Glomerular visceral epithelial cell (primary cell): ENCODE results near the gene ZNF587B.
"Not testable (repeated sequence)": the region's sequence is repeated elsewhere in the genome, so short reads cannot be mapped to it uniquely, and the experiment has no call there.

Experiments used
- DNase-seq: peaks from one replicate; pipeline ENCODE4 v3.0.0-alpha.2; 2016; ENCODE audit errors: extremely low spot score

Gene ZNF587B

GRCh38 chr19:57830071-57830602, at the start of gene ZNF587B:
TSS of gene ZNF587B (plus strand) at chr19:57830299. CDS start at chr19:57830529, 230 bp downstream.
- peak; percentile 20 for DNase-seq

- no peak for DNase-seq
These were observed 43.8 kb upstream of the ZNF587B start for GRCh38 chr19:57786286-57786685.

DNA sequence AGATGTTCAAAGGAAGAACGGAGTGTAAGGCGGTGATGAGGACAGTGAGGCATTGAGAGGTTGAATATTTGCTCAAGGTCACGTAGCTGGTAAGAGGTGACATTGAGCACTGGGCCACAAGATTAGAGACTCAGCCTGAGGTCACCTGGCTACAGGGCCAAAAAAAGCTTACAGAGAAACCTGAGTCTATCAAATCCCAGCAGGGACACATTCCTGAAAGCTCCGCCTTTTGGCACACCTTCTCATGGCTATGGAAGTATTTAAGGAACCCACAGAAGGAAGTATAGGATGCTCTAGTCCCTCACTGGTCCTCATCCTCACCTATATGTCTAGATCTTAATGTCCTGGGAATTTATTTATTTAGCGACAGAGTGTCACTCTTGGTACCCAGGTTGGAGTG, 43.2 kb upstream of the ZNF587B start:
- DNase-seq = no peak

DNA sequence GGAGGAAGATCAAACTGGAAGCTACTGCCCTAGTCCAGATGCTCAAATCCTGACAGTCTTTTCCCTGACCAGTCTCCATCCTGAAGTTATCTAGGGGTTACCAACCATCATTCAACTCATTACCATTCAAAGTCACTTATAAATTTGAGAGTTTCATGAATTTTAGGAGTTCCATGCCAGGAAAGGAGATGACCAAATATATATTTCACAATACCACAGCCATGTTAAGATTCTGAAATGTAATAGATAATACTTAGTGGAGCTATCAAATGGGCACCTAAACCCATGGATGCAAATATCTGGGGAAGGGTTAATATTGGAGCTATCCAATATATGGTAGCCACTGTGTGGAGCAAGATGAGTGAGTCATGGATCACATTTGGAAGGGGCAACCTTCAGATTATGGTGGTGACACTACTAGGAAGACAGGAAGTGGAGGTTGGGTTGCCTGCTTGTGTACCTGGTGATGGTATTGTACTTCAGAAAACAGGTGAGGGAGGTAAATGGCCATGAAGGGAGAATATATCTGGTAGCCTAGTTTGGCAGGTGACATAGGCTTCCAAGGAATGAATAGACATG, 41.9 kb upstream of the ZNF587B start:
- DNase-seq = no peak

DNA sequence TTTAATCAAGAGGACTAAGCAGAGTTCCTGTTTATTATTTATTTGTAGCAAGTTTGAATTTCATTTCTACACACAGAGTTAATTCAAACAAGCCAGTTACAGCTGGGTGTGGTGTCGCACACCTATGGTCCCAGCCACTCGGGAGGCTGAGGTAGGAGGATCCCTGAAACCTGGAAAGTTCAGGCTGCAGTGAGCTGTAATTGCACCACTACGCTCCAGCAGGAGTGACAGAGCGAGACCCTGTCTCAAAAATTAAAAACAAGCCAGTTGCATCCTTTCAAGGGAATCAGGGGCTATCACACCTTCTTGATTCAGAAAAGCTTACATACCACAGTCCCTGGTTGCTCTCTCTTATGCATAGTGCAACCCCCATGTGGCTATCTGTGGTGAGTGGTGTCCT, 40.8 kb upstream of the ZNF587B start:
- no peak for DNase-seq

DNA sequence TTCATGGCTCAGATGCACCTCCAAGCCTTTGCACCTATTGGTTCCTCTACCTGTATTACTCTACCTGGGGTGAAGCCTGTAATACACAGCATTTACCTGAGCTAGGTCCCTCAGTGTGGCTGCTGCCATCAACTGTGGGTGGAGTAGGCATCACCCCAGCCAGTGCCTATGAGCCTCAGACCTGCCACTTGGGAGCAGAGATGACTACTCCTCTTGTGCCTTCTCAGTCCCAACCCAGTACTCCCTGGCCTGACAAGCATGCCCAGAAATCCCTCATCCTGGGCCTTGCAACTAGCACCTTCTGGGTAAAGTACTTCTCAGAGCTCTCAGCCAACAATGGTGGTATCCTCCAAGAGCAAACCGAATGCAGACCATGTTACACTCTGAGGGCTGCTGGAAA, 33.5 kb upstream of the ZNF587B start:
- DNase-seq = not testable (repeated sequence)

DNA sequence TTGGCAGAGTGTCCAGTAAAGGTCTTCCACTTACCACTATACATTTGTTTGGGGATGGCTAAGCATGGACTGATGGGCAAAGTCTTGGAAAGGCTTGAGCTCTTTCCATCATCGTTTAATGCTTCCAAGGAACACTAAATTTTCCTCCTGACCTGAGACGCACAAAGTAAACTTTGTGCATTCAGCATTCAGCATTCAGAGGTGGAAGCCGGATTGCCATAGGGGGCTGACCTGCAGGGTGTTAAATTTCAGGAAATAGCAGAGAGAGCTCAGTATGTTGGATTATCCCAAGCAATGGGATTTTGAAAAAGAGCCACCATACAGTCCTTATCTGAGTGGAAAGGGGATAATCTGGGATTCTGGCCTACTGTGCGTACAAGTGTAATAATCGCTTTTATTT, 29.4 kb upstream of the ZNF587B start:
- no peak for DNase-seq

DNA sequence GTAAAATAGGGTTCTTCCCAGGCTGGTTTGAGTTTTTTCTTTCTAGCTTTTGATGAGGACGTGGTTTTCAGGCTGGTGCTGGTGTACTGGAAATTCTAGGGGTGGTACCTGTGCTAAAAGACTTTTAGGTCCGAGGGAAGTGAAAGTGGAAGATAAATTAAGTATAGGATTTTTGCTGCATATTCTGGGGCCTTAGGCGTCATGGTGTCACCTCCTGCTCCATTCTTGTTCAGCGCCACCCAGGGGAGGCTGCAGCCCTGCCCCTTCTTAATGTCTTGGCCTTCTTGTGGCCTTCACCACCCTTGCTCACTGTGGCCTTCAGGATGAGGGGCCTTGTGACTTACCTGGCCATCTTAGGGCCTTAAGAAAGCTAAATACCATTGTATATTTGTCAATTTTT, 27.8 kb upstream of the ZNF587B start:
- no peak for DNase-seq

DNA sequence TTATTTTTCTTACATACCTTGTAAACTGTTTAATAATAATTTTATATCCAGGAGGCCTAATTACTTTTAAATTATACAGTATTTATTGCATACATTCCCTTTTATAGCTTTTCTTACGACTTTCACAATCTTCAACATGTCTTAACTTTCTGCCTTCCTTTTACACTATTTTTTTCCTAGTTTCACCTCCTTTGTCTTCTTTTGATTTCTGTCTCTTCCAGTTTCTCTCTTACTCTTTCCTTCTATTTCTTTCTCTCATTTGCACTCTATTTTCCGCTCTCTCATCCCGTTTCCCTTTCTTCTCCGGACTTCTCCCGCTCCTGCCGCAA, 26.9 kb upstream of the ZNF587B start:
- DNase-seq = no peak

DNA sequence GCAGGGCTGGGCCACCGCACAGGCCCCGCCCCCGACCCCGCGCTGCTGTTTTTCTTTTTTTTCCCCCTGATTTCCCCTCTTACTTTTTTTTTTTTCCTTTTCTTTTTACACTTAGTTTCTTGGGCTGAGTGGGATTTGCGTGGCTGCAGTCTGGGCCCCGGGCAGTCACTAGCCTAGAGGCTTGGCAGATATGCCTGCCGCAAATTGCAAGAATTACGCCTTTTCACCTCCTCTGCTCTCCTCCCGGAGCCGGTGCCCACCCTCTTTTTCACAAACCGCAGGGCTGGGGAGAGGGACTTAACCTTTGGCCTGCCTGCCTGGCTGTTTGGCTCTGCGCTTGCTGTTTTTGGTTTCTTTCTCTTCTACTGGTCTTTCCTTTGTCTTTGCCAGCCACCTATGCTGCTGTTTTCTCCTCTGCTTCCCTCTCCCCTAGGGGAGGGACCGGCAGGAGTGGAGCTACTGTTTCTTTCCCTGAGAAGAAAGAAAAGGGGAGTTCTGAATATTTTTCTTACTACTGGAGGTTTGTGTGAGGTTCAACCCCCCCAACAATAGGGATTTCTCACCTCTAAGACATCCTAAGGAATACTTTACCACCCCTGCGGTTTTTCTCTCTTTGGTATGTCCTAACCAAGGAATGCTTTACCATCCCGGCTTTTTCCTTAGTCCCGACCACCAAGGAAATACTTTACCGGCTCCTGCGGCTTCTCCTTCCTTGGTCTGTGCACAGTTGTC, 26.3 kb upstream of the ZNF587B start:
- DNase-seq = peak; percentile 97

- DNase-seq = no peak
These were observed 22.6 kb upstream of the ZNF587B start for GRCh38 chr19:57807541-57807940.

- DNase-seq = not testable (repeated sequence)
These were observed 19.4 kb upstream of the ZNF587B start for GRCh38 chr19:57810410-57811295.

- DNase-seq = no peak
These were observed 17.9 kb upstream of the ZNF587B start for GRCh38 chr19:57812226-57812625.

GRCh38 chr19:57812975-57813820, 16.9 kb upstream of the ZNF587B start:
- DNase-seq = not testable (repeated sequence)

DNA sequence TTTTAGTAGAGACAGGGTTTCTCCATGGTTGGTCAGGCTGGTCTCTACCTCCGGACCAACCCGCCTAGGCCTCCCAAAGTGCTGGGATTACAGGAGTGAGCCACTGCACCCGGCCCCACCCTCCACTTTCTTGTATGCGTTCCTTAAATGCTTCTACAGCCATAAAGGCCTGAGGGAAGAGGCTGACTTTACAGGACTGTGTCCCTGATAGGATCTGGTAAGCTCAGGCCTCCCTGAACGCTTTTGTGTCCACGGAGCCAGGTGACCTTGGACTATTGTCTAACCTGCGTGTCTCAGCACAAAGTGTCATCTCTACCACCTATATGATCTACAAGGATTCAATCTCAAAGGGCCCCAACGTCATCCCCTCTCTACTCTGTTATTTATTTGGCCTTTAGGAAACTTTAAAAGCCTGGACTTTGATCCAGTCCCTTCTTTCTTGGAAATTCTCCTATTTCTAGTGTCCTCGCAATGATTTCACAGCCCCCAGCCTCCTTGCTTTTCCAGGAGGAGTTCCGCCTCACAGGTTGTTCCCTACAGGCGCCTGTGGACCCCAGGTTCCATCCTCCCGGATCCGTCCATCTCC, 16.1 kb upstream of the ZNF587B start:
- DNase-seq = no peak

GRCh38 chr19:57814505-57815246, 15.4 kb upstream of the ZNF587B start, which contains the start of gene ZNF552:
TSS of gene ZNF552 (minus strand) at chr19:57814913. CDS start at chr19:57814743, 170 bp downstream.
- DNase-seq = peak; percentile 88

DNA sequence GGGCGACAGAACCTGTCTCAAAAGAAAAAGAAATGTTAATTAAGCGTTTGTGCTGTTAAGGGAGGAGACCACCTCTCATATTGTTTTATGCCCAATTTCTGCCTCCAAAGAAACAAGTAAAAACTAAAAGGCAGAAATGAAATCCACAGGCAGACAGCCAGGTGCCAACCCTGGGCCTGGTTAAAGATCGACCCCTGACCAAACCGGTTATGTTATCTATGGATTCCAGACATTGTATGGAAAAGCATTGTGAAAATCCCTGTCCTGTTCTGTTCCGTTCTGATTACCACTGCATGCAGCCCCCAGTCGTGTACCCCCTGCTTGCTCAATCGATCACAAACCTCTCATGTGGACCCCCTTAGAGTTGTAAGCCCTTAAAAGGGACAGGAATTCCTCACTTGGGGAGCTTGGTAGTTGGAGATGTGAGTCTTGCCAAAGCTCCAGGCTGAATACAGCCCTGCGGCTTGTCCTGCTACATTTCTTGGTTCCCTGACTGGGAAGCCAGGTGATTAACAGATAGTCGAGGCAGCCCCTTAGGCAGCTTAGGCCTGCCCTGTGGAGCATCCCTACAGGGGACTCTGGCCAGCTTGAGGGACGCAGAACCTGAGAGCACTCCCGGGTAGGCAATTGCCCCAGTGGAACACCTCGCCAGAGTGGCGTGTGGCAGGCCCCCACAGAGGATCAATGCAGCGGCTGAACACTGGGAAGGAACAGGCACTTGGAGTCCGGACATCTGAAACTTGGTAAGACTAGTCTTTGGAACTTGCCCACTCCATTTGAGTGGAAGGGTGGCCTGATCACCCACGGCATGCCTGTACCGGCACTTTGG, 14.6 kb upstream of the ZNF587B start:
- no peak for DNase-seq

DNA sequence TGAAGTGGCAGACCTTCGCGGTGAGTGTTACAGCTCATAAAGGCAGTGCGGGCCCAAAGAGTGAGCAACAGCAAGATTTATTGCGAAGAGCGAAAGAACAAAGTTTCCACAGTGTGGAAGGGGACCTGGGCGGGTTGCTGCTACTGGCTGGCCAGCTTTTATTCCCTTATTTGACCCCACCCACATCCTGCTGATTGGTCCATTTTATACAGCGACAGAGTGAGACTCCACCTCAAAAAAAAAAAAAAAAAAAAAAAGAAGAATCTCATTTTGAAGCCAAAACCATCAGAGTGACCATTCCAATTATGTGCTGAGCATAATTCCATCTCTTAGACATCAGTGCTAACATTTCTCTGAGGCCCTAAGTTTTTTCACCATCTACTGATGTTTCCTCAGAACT, 13.4 kb upstream of the ZNF587B start:
- DNase-seq = no peak

DNA sequence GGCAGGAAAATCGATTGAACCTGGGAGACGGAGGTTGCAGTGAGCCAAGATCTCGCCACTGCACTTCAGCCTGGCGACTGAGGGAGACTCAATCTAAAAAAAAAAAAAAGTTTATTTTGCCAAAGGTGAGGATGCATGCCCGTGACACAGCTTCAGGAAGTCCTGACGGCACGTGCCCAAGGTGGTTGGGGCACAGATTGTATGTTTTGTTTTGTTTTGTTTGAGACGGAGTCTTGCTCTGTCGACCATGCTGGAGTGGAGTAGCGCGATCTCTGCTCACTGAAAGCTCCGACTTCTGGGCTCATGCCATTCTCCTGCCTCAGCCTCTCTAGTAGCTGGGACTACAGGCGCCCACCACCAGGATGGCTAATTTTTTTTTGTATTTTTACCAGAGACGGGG, 12.1 kb upstream of the ZNF587B start:
- DNase-seq = no peak
